ENCODE results near the gene GSG1L.

GSG1L gene

DNA sequence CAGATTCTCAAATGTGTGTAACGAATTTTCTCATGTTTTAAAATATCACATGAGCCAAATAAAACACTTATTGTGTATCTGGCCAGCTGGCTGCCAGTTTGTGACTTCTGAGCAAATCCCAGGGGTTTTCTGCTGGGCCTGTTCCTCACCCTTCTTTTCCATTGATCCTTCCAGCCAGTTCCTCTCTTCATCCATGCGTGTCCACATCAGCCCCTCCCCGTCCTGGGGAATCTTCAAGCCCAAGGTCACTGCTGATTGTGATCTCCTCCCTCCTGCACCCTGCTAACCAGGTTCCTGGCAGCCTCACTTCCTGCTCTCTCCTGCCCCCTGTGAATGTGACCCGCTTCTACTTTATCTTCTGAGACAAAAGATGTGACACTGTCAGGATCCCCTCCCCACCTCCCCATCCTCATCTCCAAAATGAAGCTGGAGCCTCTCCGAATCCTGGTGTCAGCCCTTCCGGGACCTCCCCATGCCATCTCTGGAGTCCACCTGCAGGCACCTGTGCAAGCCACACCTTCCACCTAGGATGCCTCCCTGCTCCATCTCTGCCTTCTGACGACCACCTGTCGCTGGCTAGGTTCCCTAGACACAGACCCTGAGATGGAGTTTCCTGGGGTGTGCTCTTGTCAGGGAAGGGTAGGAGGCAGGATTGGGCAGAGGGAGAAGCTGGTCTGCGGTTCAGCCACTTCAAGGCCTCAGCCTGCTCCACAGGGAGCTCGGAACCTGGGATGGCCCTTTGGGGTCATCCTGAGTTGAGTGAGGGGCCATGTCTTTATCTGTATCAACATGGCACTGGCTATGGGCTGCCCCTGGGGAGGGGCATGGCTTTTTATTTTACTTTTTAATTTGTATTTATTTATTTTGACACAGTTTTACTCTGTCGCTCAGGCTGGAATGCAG is 308.5 kb downstream of the GSG1L start:
- no peak overlapping the region for H3K18ac ChIP-seq (ENCODE audit: low read length)
- H2BK5ac ChIP-seq (ENCODE audit: low read length) = no peak overlapping the region
- peaks cover under 1 to 27% of the 10 kb centered on the region in 2 donors for H3K36me3 ChIP-seq (replicated peaks in 1 of 2; ENCODE audit: control insufficient read depth in 2 of 2, insufficient read depth in 2 of 2, low read length in 2 of 2)
- H3K14ac ChIP-seq (ENCODE audit: low read length) = no peak overlapping the region
- H3K4me2 ChIP-seq (ENCODE audit: insufficient read depth, low read length, poor library complexity, severe bottlenecking) = no peak overlapping the region
- no peaks in the 10 kb centered on the region for H3K9me3 ChIP-seq (replicated peaks in 1 of 2; ENCODE audit: control insufficient read depth in 2 of 2, insufficient read depth in 1 of 2, low read depth in 1 of 2, low read length in 2 of 2)
- H3K4me3 ChIP-seq (ENCODE audit: low read length in 2 of 2) = peak overlapping the region in 1 of 2 donors; percentile 65
- no peak overlapping the region for H3K27ac ChIP-seq (replicated peaks; ENCODE audit: low read length)
- H3K79me1 ChIP-seq (ENCODE audit: low read depth, low read length) = no peaks in the 10 kb centered on the region
- no peak overlapping the region for H4K91ac ChIP-seq (ENCODE audit: low read depth, low read length, poor library complexity)
- no peak overlapping the region for H2AK5ac ChIP-seq (ENCODE audit: low read depth, low read length)
- no CpG with 5 or more reads among the region's 11 CpGs for WGBS, 2 donors (ENCODE audit: extremely low coverage in 2 of 2, insufficient read length in 2 of 2, insufficient replicate concordance in 1 of 2)
- no peak overlapping the region for H2BK15ac ChIP-seq (ENCODE audit: low read length)
- peaks cover 0 to 11% of the 10 kb centered on the region in 2 donors for H3K4me1 ChIP-seq (ENCODE audit: control insufficient read depth in 2 of 2, insufficient read depth in 1 of 2, low read depth in 1 of 2, low read length in 2 of 2)
- peak overlapping the region; percentile 27 for H3K23ac ChIP-seq (ENCODE audit: low read depth, low read length, poor library complexity)
- no peak overlapping the region for H3K9ac ChIP-seq (ENCODE audit: low read depth, low read length, poor library complexity)
- no peaks in the 10 kb centered on the region for H3K27me3 ChIP-seq (ENCODE audit: control insufficient read depth in 3 of 3, insufficient read depth in 3 of 3, low read depth in 1 of 3, low read length in 3 of 3)
- no peak overlapping the region for H2BK120ac ChIP-seq (ENCODE audit: low read depth, low read length)
- no peak overlapping the region for H2BK12ac ChIP-seq (ENCODE audit: low read length)
- no peak for DNase-seq (ENCODE audit: low spot score)
- H3K4ac ChIP-seq (ENCODE audit: low read length) = no peak overlapping the region
- H4K8ac ChIP-seq (ENCODE audit: low read depth, low read length) = no peak overlapping the region
- H2AFZ ChIP-seq (ENCODE audit: low read length) = no peak overlapping the region

DNA sequence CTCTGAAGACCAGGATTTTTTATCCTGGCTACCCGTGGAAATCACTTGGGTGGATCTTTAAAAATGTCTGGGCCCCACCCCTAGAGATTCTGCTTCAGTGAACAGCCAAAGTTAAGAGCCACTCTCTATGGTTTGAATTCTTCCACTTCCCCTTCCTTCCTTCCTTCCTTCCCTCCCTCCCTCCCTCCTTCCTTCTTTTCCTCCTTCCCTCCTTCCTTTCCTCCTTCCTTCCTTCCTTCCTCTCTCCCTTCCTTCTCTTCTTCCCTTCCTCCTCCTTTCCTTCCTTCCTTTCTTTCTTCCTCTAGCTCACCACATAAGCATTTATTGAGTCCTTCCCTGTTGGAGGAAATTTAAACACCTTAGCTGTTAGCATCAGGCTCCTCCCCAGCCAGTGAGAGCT is 310.0 kb downstream of the GSG1L start:
- Histone ChIP-seq H3K36me3 (replicated peaks in 1 of 2; ENCODE audit: control insufficient read depth in 2 of 2, insufficient read depth in 2 of 2, low read length in 2 of 2) (peaks cover 5 to 34% of the 10 kb centered on the region in 2 donors), H3K18ac (ENCODE audit: low read length) (no peak overlapping the region), H2BK120ac (ENCODE audit: low read depth, low read length) (no peak overlapping the region), H2BK15ac (ENCODE audit: low read length) (no peak overlapping the region), H2BK5ac (ENCODE audit: low read length) (no peak overlapping the region), H3K27me3 (ENCODE audit: control insufficient read depth in 3 of 3, insufficient read depth in 3 of 3, low read depth in 1 of 3, low read length in 3 of 3) (no peaks in the 10 kb centered on the region), H3K79me1 (ENCODE audit: low read depth, low read length) (no peaks in the 10 kb centered on the region), H3K4me2 (ENCODE audit: insufficient read depth, low read length, poor library complexity, severe bottlenecking) (no peak overlapping the region), H3K9me3 (replicated peaks in 1 of 2; ENCODE audit: control insufficient read depth in 2 of 2, insufficient read depth in 1 of 2, low read depth in 1 of 2, low read length in 2 of 2) (no peaks in the 10 kb centered on the region), H4K8ac (ENCODE audit: low read depth, low read length) (no peak overlapping the region), H2BK12ac (ENCODE audit: low read length) (no peak overlapping the region), H3K23ac (ENCODE audit: low read depth, low read length, poor library complexity) (no peak overlapping the region), H3K4ac (ENCODE audit: low read length) (no peak overlapping the region), H2AK5ac (ENCODE audit: low read depth, low read length) (no peak overlapping the region), H3K4me1 (ENCODE audit: control insufficient read depth in 2 of 2, insufficient read depth in 1 of 2, low read depth in 1 of 2, low read length in 2 of 2) (peaks cover 0 to 6% of the 10 kb centered on the region in 2 donors), H3K27ac (replicated peaks; ENCODE audit: low read length) (no peak overlapping the region), H3K4me3 (ENCODE audit: low read length in 2 of 2) (no peak overlapping the region), H3K9ac (ENCODE audit: low read depth, low read length, poor library complexity) (no peak overlapping the region), H2AFZ (ENCODE audit: low read length) (no peak overlapping the region), H4K91ac (ENCODE audit: low read depth, low read length, poor library complexity) (no peak overlapping the region), H3K14ac (ENCODE audit: low read length) (no peak overlapping the region)
- no peak for DNase-seq (ENCODE audit: low spot score)
- no CpG with 5 or more reads among the region's 1 CpG for WGBS, 2 donors (ENCODE audit: extremely low coverage in 2 of 2, insufficient read length in 2 of 2, insufficient replicate concordance in 1 of 2)

DNA sequence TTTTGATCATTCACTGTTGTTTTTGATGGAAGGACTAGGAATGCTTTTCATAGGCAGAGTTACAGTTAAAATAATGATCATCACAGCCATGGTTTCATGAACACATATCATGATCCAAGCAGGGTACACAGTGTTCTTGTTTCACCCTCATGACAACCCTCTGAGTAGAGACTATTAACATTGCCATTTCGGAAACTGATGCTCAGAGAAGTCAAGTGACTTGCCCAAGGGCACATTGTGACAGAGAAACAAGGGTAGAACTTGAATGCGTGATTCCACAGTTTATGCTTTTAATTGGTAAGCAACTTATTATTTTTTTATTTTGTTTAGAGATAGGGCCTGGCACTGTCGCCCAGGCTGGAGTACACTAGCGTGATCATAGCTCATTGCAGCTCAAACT is 311.3 kb downstream of the GSG1L start:
- H3K36me3 ChIP-seq (replicated peaks in 1 of 2; ENCODE audit: control insufficient read depth in 2 of 2, insufficient read depth in 2 of 2, low read length in 2 of 2) = peaks cover 5 to 34% of the 10 kb centered on the region in 2 donors
- no peak overlapping the region for H3K4me2 ChIP-seq (ENCODE audit: insufficient read depth, low read length, poor library complexity, severe bottlenecking)
- no peak overlapping the region for H4K8ac ChIP-seq (ENCODE audit: low read depth, low read length)
- no CpG with 5 or more reads among the region's 4 CpGs for WGBS, 2 donors (ENCODE audit: extremely low coverage in 2 of 2, insufficient read length in 2 of 2, insufficient replicate concordance in 1 of 2)
- H2BK12ac ChIP-seq (ENCODE audit: low read length) = no peak overlapping the region
- no peak overlapping the region for H2BK120ac ChIP-seq (ENCODE audit: low read depth, low read length)
- no peaks in the 10 kb centered on the region for H3K27me3 ChIP-seq (ENCODE audit: control insufficient read depth in 3 of 3, insufficient read depth in 3 of 3, low read depth in 1 of 3, low read length in 3 of 3)
- H3K18ac ChIP-seq (ENCODE audit: low read length) = no peak overlapping the region
- H3K4me1 ChIP-seq (ENCODE audit: control insufficient read depth in 2 of 2, insufficient read depth in 1 of 2, low read depth in 1 of 2, low read length in 2 of 2) = peaks cover 0 to 6% of the 10 kb centered on the region in 2 donors
- no peak for DNase-seq (ENCODE audit: low spot score)
- no peak overlapping the region for H4K91ac ChIP-seq (ENCODE audit: low read depth, low read length, poor library complexity)
- no peak overlapping the region for H2BK5ac ChIP-seq (ENCODE audit: low read length)
- H3K4ac ChIP-seq (ENCODE audit: low read length) = no peak overlapping the region
- H3K23ac ChIP-seq (ENCODE audit: low read depth, low read length, poor library complexity) = no peak overlapping the region
- H2AFZ ChIP-seq (ENCODE audit: low read length) = no peak overlapping the region
- no peak overlapping the region for H3K14ac ChIP-seq (ENCODE audit: low read length)
- H2AK5ac ChIP-seq (ENCODE audit: low read depth, low read length) = no peak overlapping the region
- no peak overlapping the region for H3K4me3 ChIP-seq (ENCODE audit: low read length in 2 of 2)
- no peak overlapping the region for H3K9ac ChIP-seq (ENCODE audit: low read depth, low read length, poor library complexity)
- no peaks in the 10 kb centered on the region for H3K79me1 ChIP-seq (ENCODE audit: low read depth, low read length)
- no peaks in the 10 kb centered on the region for H3K9me3 ChIP-seq (replicated peaks in 1 of 2; ENCODE audit: control insufficient read depth in 2 of 2, insufficient read depth in 1 of 2, low read depth in 1 of 2, low read length in 2 of 2)
- H2BK15ac ChIP-seq (ENCODE audit: low read length) = no peak overlapping the region
- H3K27ac ChIP-seq (replicated peaks; ENCODE audit: low read length) = no peak overlapping the region

DNA sequence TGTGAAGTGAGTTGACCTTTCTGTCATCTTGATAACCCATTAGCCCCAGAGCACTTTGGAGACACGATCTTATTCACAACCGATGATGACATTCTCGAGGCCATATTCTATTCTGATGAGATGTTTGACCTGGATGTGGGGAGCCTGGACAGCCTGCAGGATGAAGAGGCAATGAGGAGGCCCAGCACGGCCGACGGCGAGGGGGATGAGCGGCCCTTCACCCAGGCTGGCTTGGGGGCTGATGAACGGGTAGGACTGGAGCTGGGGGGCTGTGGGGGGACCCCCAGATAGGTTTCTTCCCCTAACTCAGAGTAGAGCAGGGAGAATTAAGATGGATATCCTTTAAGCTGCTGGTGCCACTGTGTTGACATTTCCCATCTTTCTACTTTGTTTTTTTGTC is 311.8 kb downstream of the GSG1L start:
- Histone ChIP-seq H3K18ac (ENCODE audit: low read length) (no peak overlapping the region), H3K27me3 (ENCODE audit: control insufficient read depth in 3 of 3, insufficient read depth in 3 of 3, low read depth in 1 of 3, low read length in 3 of 3) (no peaks in the 10 kb centered on the region), H3K36me3 (replicated peaks in 1 of 2; ENCODE audit: control insufficient read depth in 2 of 2, insufficient read depth in 2 of 2, low read length in 2 of 2) (peaks cover 5 to 33% of the 10 kb centered on the region in 2 donors), H3K4me2 (ENCODE audit: insufficient read depth, low read length, poor library complexity, severe bottlenecking) (no peak overlapping the region), H3K9ac (ENCODE audit: low read depth, low read length, poor library complexity) (no peak overlapping the region), H2AK5ac (ENCODE audit: low read depth, low read length) (no peak overlapping the region), H2BK120ac (ENCODE audit: low read depth, low read length) (no peak overlapping the region), H3K4ac (ENCODE audit: low read length) (no peak overlapping the region), H3K79me1 (ENCODE audit: low read depth, low read length) (no peaks in the 10 kb centered on the region), H3K4me1 (ENCODE audit: control insufficient read depth in 2 of 2, insufficient read depth in 1 of 2, low read depth in 1 of 2, low read length in 2 of 2) (peaks cover 0 to 5% of the 10 kb centered on the region in 2 donors), H3K4me3 (ENCODE audit: low read length in 2 of 2) (no peak overlapping the region), H2BK12ac (ENCODE audit: low read length) (no peak overlapping the region), H2AFZ (ENCODE audit: low read length) (no peak overlapping the region), H4K91ac (ENCODE audit: low read depth, low read length, poor library complexity) (no peak overlapping the region), H3K14ac (ENCODE audit: low read length) (no peak overlapping the region), H4K8ac (ENCODE audit: low read depth, low read length) (no peak overlapping the region), H2BK5ac (ENCODE audit: low read length) (no peak overlapping the region), H3K9me3 (replicated peaks in 1 of 2; ENCODE audit: control insufficient read depth in 2 of 2, insufficient read depth in 1 of 2, low read depth in 1 of 2, low read length in 2 of 2) (no peaks in the 10 kb centered on the region), H3K27ac (replicated peaks; ENCODE audit: low read length) (no peak overlapping the region), H2BK15ac (ENCODE audit: low read length) (no peak overlapping the region), H3K23ac (ENCODE audit: low read depth, low read length, poor library complexity) (no peak overlapping the region)
- no CpG with 5 or more reads among the region's 9 CpGs for WGBS, 2 donors (ENCODE audit: extremely low coverage in 2 of 2, insufficient read length in 2 of 2, insufficient replicate concordance in 1 of 2)
- DNase-seq (ENCODE audit: low spot score) = no peak
